Naive B cell (primary cell): ENCODE results near the gene LRFN2. TPM values are rescaled to one million over a fixed set of nuclear protein-coding genes. Genes with fewer than 3 reads are reported as not detected.

ENCODE experiments used
- ATAC-seq, 2 donors: fragments of 150-1000 bp; cut with Tn5 transposase; 2 replicates each; pipeline ENCODE4 v1.10.0; 2021; ENCODE audit warnings: low read depth in 2 of 2, mild to moderate bottlenecking in 2 of 2, moderate library complexity in 2 of 2
- DNase-seq: peaks from one replicate; pipeline ENCODE4 v3.0.0; 2022
- H3K27ac Mint-ChIP-seq, 6 donors: one replicate each; pipeline ENCODE4 v1.8.0; 2020 to 2022; ENCODE audit warnings: mild to moderate bottlenecking in 6 of 6, mixed read lengths in 6 of 6, moderate library complexity in 5 of 6, inconsistent platforms in 2 of 6
- H3K27me3 Mint-ChIP-seq, 3 donors: one replicate each; pipeline ENCODE4 v1.8.0; 2021 to 2022; ENCODE audit warnings: mixed read lengths in 3 of 3, mild to moderate bottlenecking in 1 of 3
- H3K36me3 Mint-ChIP-seq, 2 donors: one replicate each; pipeline ENCODE4 v1.8.0; 2020 to 2022; ENCODE audit warnings: mixed read lengths in 2 of 2, inconsistent platforms in 1 of 2, mild to moderate bottlenecking in 1 of 2
- H3K4me1 Mint-ChIP-seq, 3 donors: one replicate each; pipeline ENCODE4 v1.8.0; 2020 to 2022; ENCODE audit warnings: mixed read lengths in 3 of 3, inconsistent platforms in 1 of 3, mild to moderate bottlenecking in 1 of 3, moderate library complexity in 1 of 3
- H3K4me3 Mint-ChIP-seq, 8 donors: one replicate each; pipeline ENCODE4 v1.8.0; 2020 to 2022; ENCODE audit warnings: mild to moderate bottlenecking in 8 of 8, mixed read lengths in 8 of 8, moderate library complexity in 8 of 8, inconsistent platforms in 2 of 8
- H3K9me3 Mint-ChIP-seq, 7 donors: one replicate each; pipeline ENCODE4 v1.8.0; 2020 to 2022; ENCODE audit warnings: mixed read lengths in 7 of 7, mild to moderate bottlenecking in 5 of 7, inconsistent platforms in 2 of 7, moderate library complexity in 1 of 7
- polyA plus RNA-seq, 6 donors: library from polyadenylated mRNA; unstranded; fragments of 300-500 nt; fragmentation: Illumina TruSeq; gene quantifications; one replicate each; pipeline ENCODE4 v1.2.3, GENCODE V29; 2021; ENCODE audit warnings: low read depth in 6 of 6

Gene LRFN2
- polyA plus RNA-seq, 6 donors from 2014 or later, result not detected

GRCh38 chr6:40379811-40380210 is 207.4 kb downstream of the LRFN2 start:
- Mint-ChIP-seq H3K4me1 (no peaks in the 10 kb centered on the region), H3K27me3 (no peaks in the 10 kb centered on the region), H3K27ac (no peak overlapping the region), H3K36me3 (no peaks in the 10 kb centered on the region), H3K4me3 (no peak overlapping the region), H3K9me3 (peaks cover 0 to 2% (median 0%) of the 10 kb centered on the region in 7 donors)
- ATAC-seq (no peak), DNase-seq (no peak)

- ATAC-seq (no peak), DNase-seq (no peak)
- Mint-ChIP-seq H3K9me3 (peaks cover 0 to 2% (median 0%) of the 10 kb centered on the region in 7 donors), H3K4me1 (no peaks in the 10 kb centered on the region), H3K27me3 (no peaks in the 10 kb centered on the region), H3K27ac (no peak overlapping the region), H3K4me3 (no peak overlapping the region), H3K36me3 (no peaks in the 10 kb centered on the region)
These were observed 208.5 kb downstream of the LRFN2 start for GRCh38 chr6:40378725-40379074.

- no peak for ATAC-seq
These were observed 209.0 kb downstream of the LRFN2 start for GRCh38 chr6:40378071-40378724.

GRCh38 chr6:40377173-40377806 is 209.9 kb downstream of the LRFN2 start:
- Mint-ChIP-seq H3K9me3 (no peaks in the 10 kb centered on the region), H3K27ac (peak overlapping the region in 1 of 6 donors; percentile 11), H3K4me1 (no peaks in the 10 kb centered on the region), H3K36me3 (no peaks in the 10 kb centered on the region), H3K27me3 (no peaks in the 10 kb centered on the region), H3K4me3 (no peak overlapping the region)
- DNase-seq, result no peak
- no peak for ATAC-seq

More at GRCh38 chr6:40378071-40378724, 209.0 kb downstream of the LRFN2 start:
- Mint-ChIP-seq H3K4me1 (no peaks in the 10 kb centered on the region), H3K27ac (no peak overlapping the region), H3K9me3 (no peaks in the 10 kb centered on the region), H3K27me3 (no peaks in the 10 kb centered on the region), H3K4me3 (no peak overlapping the region), H3K36me3 (no peaks in the 10 kb centered on the region)
- DNase-seq, result no peak

- DNase-seq (no peak), ATAC-seq (no peak)
- no peaks in the 10 kb centered on the region for H3K27me3 Mint-ChIP-seq
- H3K9me3 Mint-ChIP-seq, result peaks cover 0 to 9% (median 0%) of the 10 kb centered on the region in 7 donors
- no peaks in the 10 kb centered on the region for H3K4me1 Mint-ChIP-seq
- H3K4me3 Mint-ChIP-seq, result no peak overlapping the region
- no peaks in the 10 kb centered on the region for H3K36me3 Mint-ChIP-seq
- no peak overlapping the region for H3K27ac Mint-ChIP-seq
These were observed 211.0 kb downstream of the LRFN2 start for GRCh38 chr6:40376113-40376650.

GRCh38 chr6:40373267-40373666 is 213.9 kb downstream of the LRFN2 start:
- H3K9me3 Mint-ChIP-seq, result peaks cover 0 to 9% (median 0%) of the 10 kb centered on the region in 7 donors
- H3K27me3 Mint-ChIP-seq, result no peaks in the 10 kb centered on the region
- no peak overlapping the region for H3K4me3 Mint-ChIP-seq
- ATAC-seq (no peak), DNase-seq (no peak)
- H3K27ac Mint-ChIP-seq, result no peak overlapping the region
- H3K36me3 Mint-ChIP-seq, result no peaks in the 10 kb centered on the region
- H3K4me1 Mint-ChIP-seq, result no peaks in the 10 kb centered on the region

- Mint-ChIP-seq H3K27me3 (no peaks in the 10 kb centered on the region), H3K9me3 (peaks cover 0 to 14% (median 2%) of the 10 kb centered on the region in 7 donors), H3K36me3 (no peaks in the 10 kb centered on the region), H3K4me3 (no peak overlapping the region), H3K27ac (no peak overlapping the region), H3K4me1 (no peaks in the 10 kb centered on the region)
- no peak for ATAC-seq
- DNase-seq, result no peak
These were observed 215.5 kb downstream of the LRFN2 start for GRCh38 chr6:40371621-40372020.

GRCh38 chr6:40371095-40371494 is 216.1 kb downstream of the LRFN2 start:
- peaks cover 0 to 20% (median 6%) of the 10 kb centered on the region in 7 donors for H3K9me3 Mint-ChIP-seq
- no peaks in the 10 kb centered on the region for H3K36me3 Mint-ChIP-seq
- no peak overlapping the region for H3K27ac Mint-ChIP-seq
- no peaks in the 10 kb centered on the region for H3K27me3 Mint-ChIP-seq
- no peak for ATAC-seq
- H3K4me1 Mint-ChIP-seq, result no peaks in the 10 kb centered on the region
- DNase-seq, result no peak
- no peak overlapping the region for H3K4me3 Mint-ChIP-seq

GRCh38 chr6:40369891-40370290 is 217.3 kb downstream of the LRFN2 start:
- ATAC-seq (no peak), DNase-seq (no peak)
- Mint-ChIP-seq H3K4me1 (no peaks in the 10 kb centered on the region), H3K27me3 (no peaks in the 10 kb centered on the region), H3K27ac (no peak overlapping the region), H3K36me3 (no peaks in the 10 kb centered on the region), H3K9me3 (peaks cover 0 to 31% (median 8%) of the 10 kb centered on the region in 7 donors), H3K4me3 (no peak overlapping the region)

- H3K9me3 Mint-ChIP-seq, result peaks cover 0 to 33% (median 8%) of the 10 kb centered on the region in 7 donors
- H3K36me3 Mint-ChIP-seq, result no peaks in the 10 kb centered on the region
- no peaks in the 10 kb centered on the region for H3K4me1 Mint-ChIP-seq
- no peaks in the 10 kb centered on the region for H3K27me3 Mint-ChIP-seq
- DNase-seq (no peak), ATAC-seq (no peak)
- H3K27ac Mint-ChIP-seq, result no peak overlapping the region
- H3K4me3 Mint-ChIP-seq, result no peak overlapping the region
These were observed 218.1 kb downstream of the LRFN2 start for GRCh38 chr6:40369042-40369441.

- Mint-ChIP-seq H3K36me3 (no peaks in the 10 kb centered on the region), H3K9me3 (peaks cover 0 to 23% (median 8%) of the 10 kb centered on the region in 7 donors), H3K27ac (no peak overlapping the region), H3K4me1 (no peaks in the 10 kb centered on the region), H3K27me3 (peaks cover 0 to 22% (median 10%) of the 10 kb centered on the region in 3 donors), H3K4me3 (no peak overlapping the region)
- no peak for DNase-seq
- ATAC-seq, result no peak
These were observed 224.3 kb downstream of the LRFN2 start for GRCh38 chr6:40362859-40363258.

GRCh38 chr6:40359808-40360207 is 227.4 kb downstream of the LRFN2 start:
- H3K27me3 Mint-ChIP-seq, result peaks cover 0 to 22% (median 10%) of the 10 kb centered on the region in 3 donors
- peaks cover 0 to under 1% (median 0%) of the 10 kb centered on the region in 7 donors for H3K9me3 Mint-ChIP-seq
- H3K27ac Mint-ChIP-seq, result no peak overlapping the region
- ATAC-seq (no peak), DNase-seq (no peak)
- no peaks in the 10 kb centered on the region for H3K4me1 Mint-ChIP-seq
- H3K4me3 Mint-ChIP-seq, result no peak overlapping the region
- no peaks in the 10 kb centered on the region for H3K36me3 Mint-ChIP-seq

GRCh38 chr6:40358473-40359460 is 228.4 kb downstream of the LRFN2 start:
- Mint-ChIP-seq H3K36me3 (no peaks in the 10 kb centered on the region), H3K4me1 (no peaks in the 10 kb centered on the region), H3K27me3 (peaks cover 0 to 22% (median 10%) of the 10 kb centered on the region in 3 donors), H3K4me3 (no peak overlapping the region), H3K27ac (no peak overlapping the region), H3K9me3 (no peaks in the 10 kb centered on the region)
- no peak for DNase-seq
- ATAC-seq, result no peak
